Measurements from ENCODE around the gene CHD5.

The CHD5 gene

DNA sequence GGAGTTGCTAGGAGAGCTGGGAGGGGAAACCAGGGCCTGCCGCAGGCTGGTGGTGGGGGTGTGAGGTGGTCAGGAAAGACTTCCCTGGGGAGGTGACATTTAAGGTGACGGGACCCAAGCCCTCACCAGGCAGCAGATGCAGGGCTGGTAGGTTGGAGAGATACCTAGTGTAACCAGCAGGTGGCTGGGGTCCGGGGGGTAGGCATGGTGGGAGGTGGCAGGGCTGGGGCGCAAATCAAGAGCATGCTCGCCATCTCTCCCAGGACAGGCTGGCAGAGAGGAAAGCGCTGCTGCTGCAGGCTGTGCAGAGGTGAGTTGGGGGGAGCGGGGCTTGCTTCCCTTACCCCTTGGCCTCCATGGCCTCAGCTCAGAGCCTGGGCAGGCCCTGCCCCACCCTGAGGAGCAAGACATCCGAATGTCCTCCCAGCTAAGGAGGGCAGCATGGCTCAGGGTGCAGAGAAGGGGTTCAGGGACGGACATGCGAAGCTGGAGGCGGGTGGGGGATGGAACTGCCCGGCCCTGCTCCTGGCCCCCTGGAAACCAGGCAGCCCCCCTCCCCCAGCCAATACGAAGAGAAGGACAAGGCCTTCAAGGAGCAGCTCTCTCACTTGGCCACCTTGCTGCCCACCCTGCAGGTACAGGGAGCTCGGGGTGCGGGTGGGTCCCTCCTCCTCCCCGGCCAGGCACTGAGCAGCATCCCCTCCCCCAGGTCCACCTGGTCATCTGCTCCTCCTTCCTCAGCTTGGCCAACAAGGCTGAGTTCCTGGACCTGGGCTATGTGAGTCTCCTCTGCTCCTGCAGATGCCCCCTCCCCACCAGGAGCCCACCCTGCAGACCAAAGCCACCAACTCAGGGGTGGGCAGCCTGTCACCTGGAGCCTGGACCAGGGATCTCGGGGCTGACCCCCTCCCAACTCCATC is 29.8 kb upstream of the CHD5 start:
- in situ Hi-C loops (cut with HindIII; ENCODE audit: low sequenced_read_pairs) = no loop called here
- TF ChIP-seq CTCF (IDR thresholded peaks at IDR 0.05; ENCODE audit: low read depth, low read length) = peak; percentile 25
- DNase-seq (ENCODE audit: low read depth, low spot score) = no peak
- peak overlapping the region; percentile 35 for H3K4me3 ChIP-seq (ENCODE audit: low read depth, low read length)

DNA sequence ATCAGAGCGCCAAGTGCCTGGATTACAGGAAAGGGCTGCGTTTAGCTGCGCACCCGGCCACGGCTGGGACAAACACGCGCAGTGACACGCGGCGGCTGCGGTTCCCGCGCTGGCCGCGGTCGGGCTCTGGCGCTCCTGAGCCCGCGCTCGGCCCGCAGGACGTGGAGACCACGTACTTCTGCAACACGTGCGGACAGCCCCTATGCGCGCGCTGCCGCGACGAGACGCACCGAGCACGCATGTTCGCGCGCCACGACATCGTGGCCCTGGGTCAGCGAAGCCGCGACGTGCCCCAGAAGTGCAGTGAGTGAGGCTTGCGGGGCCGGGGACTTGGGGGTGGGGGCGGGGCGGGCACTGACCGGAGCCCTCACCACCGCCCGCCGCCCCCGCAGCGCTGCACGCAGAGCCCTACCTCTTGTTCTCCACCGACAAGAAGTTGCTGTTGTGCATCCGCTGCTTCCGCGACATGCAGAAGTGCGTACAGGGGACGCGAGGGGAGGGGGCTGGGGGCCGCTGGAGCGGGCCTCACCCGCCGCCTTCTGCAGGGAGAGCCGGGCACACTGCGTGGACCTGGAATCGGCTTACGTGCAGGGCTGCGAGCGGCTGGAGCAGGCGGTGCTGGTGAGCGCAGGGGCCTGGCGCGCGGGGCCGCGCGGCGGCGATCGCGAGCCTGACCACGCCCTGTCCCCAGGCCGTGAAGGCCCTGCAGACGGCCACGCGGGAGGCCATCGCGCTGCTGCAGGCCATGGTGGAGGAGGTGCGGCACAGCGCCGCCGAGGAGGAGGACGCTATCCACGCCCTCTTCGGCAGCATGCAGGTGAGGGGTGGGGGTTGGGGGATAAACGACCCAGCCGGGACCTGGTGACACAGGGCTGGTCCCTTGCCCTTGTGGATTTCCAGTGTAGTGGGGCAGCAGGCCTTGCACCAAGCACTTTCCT is 28.9 kb upstream of the CHD5 start:
- in situ Hi-C loops (cut with HindIII; ENCODE audit: low sequenced_read_pairs) = no loop called here
- TF ChIP-seq CTCF (IDR thresholded peaks at IDR 0.05; ENCODE audit: low read depth, low read length) = peak; percentile 56
- H3K4me3 ChIP-seq (ENCODE audit: low read depth, low read length) = peak overlapping the region; percentile 35
- DNase-seq (ENCODE audit: low read depth, low spot score) = peak; percentile 26

DNA sequence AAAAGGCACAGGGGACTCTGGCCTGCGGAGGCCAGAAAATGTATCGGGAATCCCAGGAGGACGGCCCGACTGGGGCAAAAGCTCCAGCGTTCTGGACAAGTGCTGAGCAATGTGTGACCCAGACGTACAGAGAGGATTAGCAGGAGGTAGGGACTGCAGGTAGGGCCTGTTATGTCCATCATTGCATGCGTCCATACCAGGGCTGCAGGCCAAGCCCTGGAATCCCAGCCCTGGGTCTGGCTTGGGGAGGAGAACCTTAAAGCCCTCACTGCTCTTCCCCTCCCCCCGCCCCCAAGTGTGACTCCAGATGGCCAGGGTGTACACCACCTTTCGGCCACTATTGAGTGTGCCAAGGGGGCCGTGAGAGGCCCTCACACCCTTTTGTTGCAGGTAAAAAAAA is 27.8 kb upstream of the CHD5 start:
- TF ChIP-seq CTCF (IDR thresholded peaks at IDR 0.05; ENCODE audit: low read depth, low read length) = no peak
- in situ Hi-C loops (cut with HindIII; ENCODE audit: low sequenced_read_pairs) = no loop called here
- no peak overlapping the region for H3K4me3 ChIP-seq (ENCODE audit: low read depth, low read length)
- no peak for DNase-seq (ENCODE audit: low read depth, low spot score)

- in situ Hi-C loops (cut with HindIII; ENCODE audit: low sequenced_read_pairs) = no loop called here
- TF ChIP-seq CTCF (IDR thresholded peaks at IDR 0.05; ENCODE audit: low read depth, low read length) = no peak
- DNase-seq (ENCODE audit: low read depth, low spot score) = no peak
- peak overlapping the region; percentile 0 for H3K4me3 ChIP-seq (ENCODE audit: low read depth, low read length)
Observed at GRCh38 chr1:6207075-6207885, 27.2 kb upstream of the CHD5 start.

GRCh38 chr1:6206520-6206855 is 26.4 kb upstream of the CHD5 start:
- TF ChIP-seq CTCF (IDR thresholded peaks at IDR 0.05; ENCODE audit: low read depth, low read length) = no peak
- H3K4me3 ChIP-seq (ENCODE audit: low read depth, low read length) = peak overlapping the region; percentile 52
- in situ Hi-C loops (cut with HindIII; ENCODE audit: low sequenced_read_pairs) = no loop called here
- DNase-seq (ENCODE audit: low read depth, low spot score) = no peak

All from astrocyte of the spinal cord (primary cell).